Stimulated activated naive CD8-positive, alpha-beta T cell treated with anti-CD3 and anti-CD28 coated beads, Interleukin-15, amount 100 ng/mL, for 72 hours (primary cell): ENCODE data around the gene LRIT3.

Experiments used
- ATAC-seq: fragments of 150-1000 bp; cut with Tn5 transposase; 2 replicates; pipeline ENCODE4 v1.10.0; 2021; ENCODE audit warnings: mild to moderate bottlenecking, moderate library complexity
- DNase-seq, 2 donors: peaks; one replicate each; pipeline ENCODE4 v3.0.0; 2021 to 2022
- H3K27ac Mint-ChIP-seq, 2 donors: one replicate each; pipeline ENCODE4 v1.8.0; 2022; ENCODE audit warnings: mild to moderate bottlenecking in 2 of 2, mixed read lengths in 2 of 2, moderate library complexity in 2 of 2
- H3K27me3 Mint-ChIP-seq: one replicate; pipeline ENCODE4 v1.8.0; 2022; ENCODE audit warnings: mixed read lengths
- H3K4me1 Mint-ChIP-seq: one replicate; pipeline ENCODE4 v1.8.0; 2022; ENCODE audit warnings: mild to moderate bottlenecking, mixed read lengths
- H3K4me3 Mint-ChIP-seq, 2 donors: one replicate each; pipeline ENCODE4 v1.8.0; 2022; ENCODE audit warnings: mild to moderate bottlenecking in 2 of 2, mixed read lengths in 2 of 2, moderate library complexity in 1 of 2
- H3K9me3 Mint-ChIP-seq, 2 donors: one replicate each; pipeline ENCODE4 v1.8.0; 2022; ENCODE audit warnings: mixed read lengths in 2 of 2

Gene LRIT3

DNA sequence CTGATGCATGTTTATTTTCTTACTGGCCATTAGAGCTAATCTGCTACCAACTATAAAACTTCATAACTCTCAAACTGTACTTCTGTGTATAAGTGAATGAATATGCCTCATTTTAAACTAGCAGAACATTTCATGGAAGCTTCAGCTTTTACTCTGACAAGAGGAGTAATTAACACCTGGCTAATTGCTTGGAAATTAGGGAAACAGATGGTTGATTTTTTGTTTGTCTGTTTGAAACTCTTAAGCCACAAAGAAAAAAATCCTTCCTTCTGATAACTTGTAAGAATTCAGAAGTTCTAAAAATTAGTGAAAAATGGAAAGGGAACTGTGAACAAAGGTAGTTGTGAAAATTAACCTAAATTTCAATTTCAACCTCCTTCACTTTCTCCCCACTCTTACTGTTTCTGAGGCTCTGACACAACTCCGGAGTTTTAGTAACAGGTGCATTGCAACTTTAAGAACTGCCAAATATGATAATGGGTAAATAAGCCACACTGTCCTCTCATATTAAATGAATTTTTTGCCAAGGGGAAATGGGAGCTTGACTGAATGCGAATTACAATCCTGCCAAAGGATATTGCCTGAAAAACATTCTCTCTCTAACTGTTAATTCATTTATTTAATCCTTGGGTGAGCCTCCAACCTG, 65.8 kb downstream of the LRIT3 start:
- Mint-ChIP-seq H3K4me1 (peaks cover 4% of the 10 kb centered on the region), H3K4me3 (no peak overlapping the region), H3K27ac (no peak overlapping the region), H3K9me3 (no peaks in the 10 kb centered on the region), H3K27me3 (peaks cover 27% of the 10 kb centered on the region)
- no peak for ATAC-seq
- no peak for DNase-seq

DNA sequence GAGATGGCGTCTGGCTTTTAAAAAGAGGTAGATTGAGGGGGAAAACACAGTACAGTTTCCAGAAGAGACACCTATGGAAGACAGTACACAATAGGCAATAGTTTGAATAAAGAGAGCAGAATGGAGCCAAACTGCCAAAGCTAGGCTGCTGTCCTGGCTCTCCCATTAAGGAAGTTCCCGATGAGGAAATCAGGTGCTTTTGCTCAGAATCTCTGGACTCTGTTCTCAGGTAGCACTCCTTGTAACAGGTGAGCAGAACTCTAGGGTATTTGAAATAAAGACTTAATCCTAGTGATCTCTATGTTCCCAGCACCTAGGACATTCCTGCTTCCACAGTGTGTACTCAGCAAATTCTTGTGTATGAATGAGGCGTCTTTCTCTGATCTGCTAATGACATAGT, 66.4 kb downstream of the LRIT3 start:
- H3K27me3 Mint-ChIP-seq = peaks cover 27% of the 10 kb centered on the region
- peaks cover 4% of the 10 kb centered on the region for H3K4me1 Mint-ChIP-seq
- no peak overlapping the region for H3K4me3 Mint-ChIP-seq
- ATAC-seq (no peak), DNase-seq (no peak)
- no peaks in the 10 kb centered on the region for H3K9me3 Mint-ChIP-seq
- H3K27ac Mint-ChIP-seq = no peak overlapping the region

DNA sequence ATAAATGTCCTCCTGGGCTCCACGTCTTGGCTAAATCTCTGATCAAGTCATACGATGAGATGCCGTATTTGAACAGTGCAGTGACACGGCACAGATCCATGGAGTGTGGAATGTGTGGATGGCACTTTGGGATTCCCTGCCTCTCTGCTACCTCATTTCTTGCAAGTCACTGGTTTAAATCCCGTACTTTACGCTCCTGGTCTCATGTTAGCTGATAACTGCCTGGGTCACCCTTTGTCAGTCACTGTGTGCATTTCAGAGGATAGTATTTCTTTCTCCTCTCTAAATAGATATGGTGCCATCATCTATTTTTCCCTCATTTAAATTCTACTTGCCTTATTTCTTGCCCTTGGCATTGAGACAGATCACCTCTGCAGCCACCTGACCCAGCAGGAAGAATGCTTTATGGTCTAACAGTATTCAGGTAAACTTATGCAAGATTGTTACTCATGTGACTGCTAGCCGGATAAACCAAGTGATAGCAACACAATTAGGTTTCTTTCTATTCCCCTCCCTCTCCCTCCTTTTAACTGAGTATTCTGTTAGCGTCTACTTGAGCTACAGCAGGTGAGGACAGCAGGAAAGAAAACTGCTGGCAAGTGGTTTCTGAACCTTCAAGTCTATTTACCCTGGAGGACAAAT, 67.6 kb downstream of the LRIT3 start:
- ATAC-seq (no peak), DNase-seq (no peak)
- peaks cover 27% of the 10 kb centered on the region for H3K27me3 Mint-ChIP-seq
- H3K27ac Mint-ChIP-seq = no peak overlapping the region
- H3K9me3 Mint-ChIP-seq = no peaks in the 10 kb centered on the region
- no peak overlapping the region for H3K4me3 Mint-ChIP-seq
- H3K4me1 Mint-ChIP-seq = peaks cover 4% of the 10 kb centered on the region

DNA sequence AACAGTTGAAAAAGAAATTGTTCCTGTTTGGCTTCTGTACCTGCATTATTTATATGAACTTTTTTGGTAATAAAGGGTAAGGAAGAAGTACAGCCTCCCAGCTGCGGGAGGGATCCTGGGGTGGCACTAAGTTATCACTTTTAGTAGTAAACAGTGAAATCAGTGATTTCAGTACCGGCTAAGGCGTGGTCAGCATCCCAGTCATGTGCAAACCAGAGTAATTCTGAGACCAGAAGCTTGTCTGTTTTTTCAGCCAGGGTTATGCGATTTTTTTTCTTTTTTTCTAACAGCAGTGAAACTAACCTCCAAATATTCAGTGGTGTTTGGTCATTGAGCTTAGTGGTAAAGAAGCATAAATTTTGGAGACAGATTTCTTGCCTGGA, 68.1 kb downstream of the LRIT3 start:
- H3K9me3 Mint-ChIP-seq = no peaks in the 10 kb centered on the region
- H3K27ac Mint-ChIP-seq = no peak overlapping the region
- H3K4me3 Mint-ChIP-seq = no peak overlapping the region
- DNase-seq (no peak), ATAC-seq (no peak)
- H3K4me1 Mint-ChIP-seq = peaks cover 4% of the 10 kb centered on the region
- peaks cover 27% of the 10 kb centered on the region for H3K27me3 Mint-ChIP-seq

DNA sequence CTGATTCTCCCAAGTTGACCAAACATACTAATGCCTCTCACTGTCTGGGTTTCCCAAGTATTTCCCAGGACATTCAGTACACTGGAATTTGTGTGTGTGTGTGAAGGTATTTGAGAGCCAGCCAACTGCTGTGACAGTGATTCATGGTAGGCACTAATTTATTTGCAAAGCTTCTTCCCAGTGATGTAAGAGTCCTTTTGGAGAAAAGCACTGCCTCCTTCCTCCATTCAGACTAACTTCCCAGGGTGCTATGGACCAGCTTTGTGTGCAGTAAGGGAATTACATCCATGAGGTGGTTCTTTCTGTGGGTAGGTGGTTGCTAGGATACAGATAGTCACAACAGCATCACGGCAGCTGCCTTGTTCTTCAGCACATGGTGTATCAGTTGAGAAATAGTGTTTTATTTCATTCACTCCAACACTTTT, 73.5 kb downstream of the LRIT3 start:
- Mint-ChIP-seq H3K27me3 (no peaks in the 10 kb centered on the region), H3K27ac (no peak overlapping the region), H3K4me3 (no peak overlapping the region), H3K4me1 (no peaks in the 10 kb centered on the region), H3K9me3 (no peaks in the 10 kb centered on the region)
- no peak for DNase-seq
- ATAC-seq = no peak
